Inferior parietal cortex (tissue), 1 donor: ENCODE data around the gene GDPGP1.

Experiments used
- DNase-seq: peaks from one replicate; pipeline ENCODE4 v3.0.0-alpha.2; 2016; ENCODE audit errors: extremely low spot score

GDPGP1 gene

GRCh38 chr15:90205050-90205848, 28.8 kb upstream of the GDPGP1 start:
- no peak for DNase-seq

GRCh38 chr15:90205886-90206285, 28.1 kb upstream of the GDPGP1 start:
- DNase-seq, result no peak

- DNase-seq, result no peak
These were observed 26.8 kb upstream of the GDPGP1 start for GRCh38 chr15:90207252-90207651.

GRCh38 chr15:90208356-90208755, 25.7 kb upstream of the GDPGP1 start:
- no peak for DNase-seq

GRCh38 chr15:90209591-90209990, 24.4 kb upstream of the GDPGP1 start:
- DNase-seq, result no peak

- no peak for DNase-seq
These were observed 23.4 kb upstream of the GDPGP1 start for GRCh38 chr15:90210593-90210992.

GRCh38 chr15:90211009-90211408, 23.0 kb upstream of the GDPGP1 start:
- DNase-seq, result no peak

- no peak for DNase-seq
These were observed 22.4 kb upstream of the GDPGP1 start for GRCh38 chr15:90211440-90212143.

- DNase-seq, result no peak
These were observed 21.5 kb upstream of the GDPGP1 start for GRCh38 chr15:90212221-90213098.

- DNase-seq, result no peak
These were observed 20.7 kb upstream of the GDPGP1 start for GRCh38 chr15:90213122-90213817.

GRCh38 chr15:90213818-90214204, 20.2 kb upstream of the GDPGP1 start:
- DNase-seq, result no peak

GRCh38 chr15:90214553-90215196, 19.3 kb upstream of the GDPGP1 start:
- DNase-seq, result no peak

- DNase-seq, result no peak
These were observed 16.2 kb upstream of the GDPGP1 start for GRCh38 chr15:90217671-90218394.

GRCh38 chr15:90219421-90220141, 14.4 kb upstream of the GDPGP1 start:
- no peak for DNase-seq

GRCh38 chr15:90221246-90221900, 12.6 kb upstream of the GDPGP1 start:
- DNase-seq, result peak; percentile 75

- DNase-seq, result no peak
These were observed 11.5 kb upstream of the GDPGP1 start for GRCh38 chr15:90222547-90222946.

GRCh38 chr15:90223441-90224165, 10.4 kb upstream of the GDPGP1 start:
- no peak for DNase-seq

GRCh38 chr15:90225047-90225446, 9.0 kb upstream of the GDPGP1 start:
- no peak for DNase-seq
